Endothelial cell (in vitro differentiated cells): ENCODE measurements around the gene GRIP2. TPM values are rescaled to one million over a fixed set of nuclear protein-coding genes. Genes with fewer than 3 reads are reported as not detected.
"Not testable (repeated sequence)": the region's sequence is repeated elsewhere in the genome, so short reads cannot be mapped to it uniquely, and the experiment has no call there.

Experiments used
- DNase-seq: peaks from one replicate; pipeline ENCODE4 v3.0.0; 2021; ENCODE audit warnings: low spot score
- H3K27ac Mint-ChIP-seq: one replicate; pipeline ENCODE4 v1.8.0; 2021; ENCODE audit warnings: mixed read lengths, inconsistent platforms; ENCODE audit not compliant: unreplicated experiment
- H3K27me3 Mint-ChIP-seq: one replicate; pipeline ENCODE4 v1.8.0; 2021; ENCODE audit warnings: mild to moderate bottlenecking, moderate library complexity, mixed read lengths, inconsistent platforms; ENCODE audit not compliant: unreplicated experiment
- H3K36me3 Mint-ChIP-seq: one replicate; pipeline ENCODE4 v1.8.0; 2021; ENCODE audit warnings: mild to moderate bottlenecking, low read depth, mixed read lengths, inconsistent platforms; ENCODE audit not compliant: unreplicated experiment
- H3K4me1 Mint-ChIP-seq: one replicate; pipeline ENCODE4 v1.8.0; 2021; ENCODE audit warnings: mild to moderate bottlenecking, mixed read lengths, inconsistent platforms; ENCODE audit not compliant: unreplicated experiment
- H3K4me3 Mint-ChIP-seq: one replicate; pipeline ENCODE4 v1.8.0; 2021; ENCODE audit warnings: mild to moderate bottlenecking, mixed read lengths, inconsistent platforms; ENCODE audit not compliant: unreplicated experiment
- H3K9me3 Mint-ChIP-seq: one replicate; pipeline ENCODE4 v1.8.0; 2021; ENCODE audit warnings: mixed read lengths, inconsistent platforms; ENCODE audit not compliant: unreplicated experiment
- total RNA-seq: library from RNA; stranded (reverse); fragmentation: NEBNext Ultra II Directional; extraction: Animal tissue kit (Norgen Biotek cat#: 25700); gene quantifications from one replicate; pipeline ENCODE4 v1.2.1, GENCODE V29; 2021; ENCODE audit not compliant: unreplicated experiment
- TF ChIP-seq, protein P1 (sequence below): fragments of 200-600 bp; sonication (generic); IDR thresholded peaks from one replicate; pipeline ENCODE4 v1.5.0; 2021; ENCODE audit warnings: antibody characterized with exemption; ENCODE audit not compliant: unreplicated experiment

Gene GRIP2
- total RNA-seq, 1 donor from 2014 or later, result 6.6 TPM

DNA sequence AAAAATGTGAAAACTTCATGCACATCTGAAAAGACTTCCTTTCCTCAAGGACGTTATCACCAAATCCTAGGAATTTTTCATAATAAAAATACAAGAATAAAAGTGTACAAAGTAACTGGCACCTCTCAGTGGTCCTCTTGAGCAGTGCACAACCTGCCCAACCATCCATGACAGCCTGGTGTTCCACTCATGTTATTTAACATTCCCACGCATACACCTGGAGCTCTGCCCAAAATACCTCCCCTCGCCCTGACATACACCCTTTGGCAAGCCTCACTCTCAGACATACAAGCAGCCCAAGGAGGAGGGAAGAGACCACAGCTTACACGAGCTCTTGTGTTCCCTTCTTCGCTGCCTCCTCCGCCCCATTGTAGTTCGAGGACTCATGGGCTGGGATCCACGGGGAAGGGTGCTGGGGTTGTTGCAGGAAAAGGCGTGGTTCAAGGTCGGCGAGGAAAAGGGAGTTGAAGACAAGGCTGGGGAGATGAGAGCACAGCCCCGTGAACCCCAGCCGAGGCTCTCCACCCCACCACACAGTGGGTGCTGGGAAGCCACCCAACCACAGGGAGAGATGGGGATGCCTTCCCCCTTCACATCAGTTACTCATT is 23.3 kb downstream of the GRIP2 start:
- no peak overlapping the region for H3K27ac Mint-ChIP-seq
- TF ChIP-seq, protein P1, sequence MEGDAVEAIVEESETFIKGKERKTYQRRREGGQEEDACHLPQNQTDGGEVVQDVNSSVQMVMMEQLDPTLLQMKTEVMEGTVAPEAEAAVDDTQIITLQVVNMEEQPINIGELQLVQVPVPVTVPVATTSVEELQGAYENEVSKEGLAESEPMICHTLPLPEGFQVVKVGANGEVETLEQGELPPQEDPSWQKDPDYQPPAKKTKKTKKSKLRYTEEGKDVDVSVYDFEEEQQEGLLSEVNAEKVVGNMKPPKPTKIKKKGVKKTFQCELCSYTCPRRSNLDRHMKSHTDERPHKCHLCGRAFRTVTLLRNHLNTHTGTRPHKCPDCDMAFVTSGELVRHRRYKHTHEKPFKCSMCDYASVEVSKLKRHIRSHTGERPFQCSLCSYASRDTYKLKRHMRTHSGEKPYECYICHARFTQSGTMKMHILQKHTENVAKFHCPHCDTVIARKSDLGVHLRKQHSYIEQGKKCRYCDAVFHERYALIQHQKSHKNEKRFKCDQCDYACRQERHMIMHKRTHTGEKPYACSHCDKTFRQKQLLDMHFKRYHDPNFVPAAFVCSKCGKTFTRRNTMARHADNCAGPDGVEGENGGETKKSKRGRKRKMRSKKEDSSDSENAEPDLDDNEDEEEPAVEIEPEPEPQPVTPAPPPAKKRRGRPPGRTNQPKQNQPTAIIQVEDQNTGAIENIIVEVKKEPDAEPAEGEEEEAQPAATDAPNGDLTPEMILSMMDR, result no peak
- no peaks in the 10 kb centered on the region for H3K9me3 Mint-ChIP-seq
- H3K4me1 Mint-ChIP-seq, result no peaks in the 10 kb centered on the region
- H3K4me3 Mint-ChIP-seq, result no peak overlapping the region
- no peak for DNase-seq
- H3K36me3 Mint-ChIP-seq, result no peaks in the 10 kb centered on the region
- peaks cover 8% of the 10 kb centered on the region for H3K27me3 Mint-ChIP-seq

DNA sequence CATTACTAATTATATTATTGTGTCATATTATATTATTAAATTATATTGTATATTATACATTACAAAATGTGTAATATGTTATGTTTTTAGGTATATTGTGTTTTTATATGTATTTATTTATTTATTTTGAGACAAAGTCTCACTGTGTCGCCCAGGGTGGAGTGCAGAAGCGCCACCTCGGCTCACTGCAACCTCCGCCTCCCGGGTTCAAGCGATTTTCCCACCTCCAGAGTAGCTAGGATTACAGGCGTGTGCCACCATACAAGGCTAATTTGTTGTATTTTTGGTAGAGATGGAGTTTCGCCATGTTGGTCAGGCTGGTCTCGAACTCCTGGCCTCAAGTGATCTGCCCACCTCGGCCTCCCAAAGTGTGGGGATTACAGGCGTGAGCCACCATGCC is 24.6 kb downstream of the GRIP2 start:
- not testable (repeated sequence) for H3K27me3 Mint-ChIP-seq, H3K27ac Mint-ChIP-seq, H3K9me3 Mint-ChIP-seq, H3K4me3 Mint-ChIP-seq, DNase-seq, H3K4me1 Mint-ChIP-seq, H3K36me3 Mint-ChIP-seq

DNA sequence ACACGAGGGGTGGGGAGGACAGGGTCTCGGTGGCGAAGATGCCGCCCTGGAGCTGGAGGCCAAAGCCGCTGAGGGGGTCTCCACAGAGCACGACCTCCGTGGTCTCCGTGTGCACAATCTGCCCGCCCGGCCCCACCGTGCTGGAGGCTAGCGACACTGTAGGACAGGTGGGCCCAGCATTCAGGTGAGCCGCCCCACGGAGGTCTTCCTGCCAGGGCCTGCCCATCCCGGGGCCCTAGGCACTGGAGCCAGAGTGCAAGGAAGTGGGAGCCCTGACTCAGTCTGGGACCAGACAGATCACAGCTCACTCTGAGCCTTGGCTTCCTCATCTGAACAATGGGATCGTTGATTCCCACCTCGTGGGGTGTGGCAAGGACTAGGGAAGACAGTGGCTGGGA is 25.8 kb downstream of the GRIP2 start:
- Mint-ChIP-seq H3K4me1 (no peaks in the 10 kb centered on the region), H3K9me3 (no peaks in the 10 kb centered on the region), H3K27ac (no peak overlapping the region), H3K4me3 (no peak overlapping the region), H3K27me3 (peaks cover 6% of the 10 kb centered on the region), H3K36me3 (no peaks in the 10 kb centered on the region)
- no peak for DNase-seq
- TF ChIP-seq, protein P1, result no peak

DNA sequence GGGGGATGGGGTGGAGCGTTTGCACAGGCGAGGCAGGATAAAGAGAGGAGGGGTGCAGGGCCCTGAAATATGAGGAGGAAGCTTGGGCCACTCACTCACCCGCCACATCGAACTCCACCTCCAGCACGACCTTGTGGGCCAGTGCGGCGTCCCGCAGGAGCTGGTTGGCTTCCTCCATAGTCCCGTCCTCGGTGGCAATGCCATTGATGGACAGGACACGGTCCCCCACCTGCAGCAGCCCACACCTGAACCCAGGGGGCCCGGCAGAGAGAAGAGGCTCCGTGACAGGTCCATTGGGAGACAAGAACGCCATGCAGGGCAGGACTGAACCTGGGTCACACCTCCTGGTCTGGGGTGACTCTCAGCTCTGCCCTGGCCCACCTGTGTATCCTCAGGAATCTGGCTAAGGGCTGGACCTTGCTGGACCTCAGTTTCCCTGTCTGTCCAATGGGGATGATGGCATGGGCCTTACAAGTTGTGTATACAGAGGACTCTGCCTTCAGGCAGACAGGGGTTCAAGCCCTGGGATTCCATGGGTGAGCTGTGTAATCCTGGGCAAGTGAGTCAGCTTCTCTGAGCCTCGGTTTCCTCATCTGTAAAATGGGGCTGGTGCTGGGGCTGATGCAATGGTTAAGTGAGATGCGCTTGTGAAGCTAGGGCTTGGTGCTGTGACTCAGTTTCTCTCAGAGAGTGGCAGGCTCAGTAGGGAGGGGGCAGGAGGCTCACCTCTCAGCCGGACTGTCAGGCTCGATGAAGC is 26.4 kb downstream of the GRIP2 start:
- TF ChIP-seq, protein P1, result no peak
- no peak for DNase-seq
- no peaks in the 10 kb centered on the region for H3K9me3 Mint-ChIP-seq
- no peaks in the 10 kb centered on the region for H3K36me3 Mint-ChIP-seq
- no peak overlapping the region for H3K27ac Mint-ChIP-seq
- no peaks in the 10 kb centered on the region for H3K4me1 Mint-ChIP-seq
- no peak overlapping the region for H3K4me3 Mint-ChIP-seq
- H3K27me3 Mint-ChIP-seq, result peaks cover 6% of the 10 kb centered on the region

DNA sequence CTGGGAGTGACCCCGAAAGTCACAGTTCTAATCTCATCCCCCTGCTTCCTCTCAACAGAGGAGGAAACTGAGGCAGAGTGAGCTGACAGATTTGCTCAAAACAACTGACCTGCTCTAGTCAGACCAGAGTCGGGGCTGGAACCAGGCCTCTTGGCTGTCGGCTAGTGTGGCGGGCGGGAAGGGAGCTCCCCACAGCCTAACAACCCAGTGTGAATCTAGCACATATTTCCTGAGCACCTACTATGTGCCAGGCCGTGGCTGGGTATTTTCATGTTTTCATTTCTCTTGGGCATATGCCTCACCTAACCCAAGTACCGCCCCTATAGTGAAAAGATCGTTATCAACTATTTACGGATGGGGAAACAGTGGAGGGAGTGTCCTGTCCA is 27.2 kb downstream of the GRIP2 start:
- H3K4me3 Mint-ChIP-seq, result no peak overlapping the region
- no peaks in the 10 kb centered on the region for H3K36me3 Mint-ChIP-seq
- no peaks in the 10 kb centered on the region for H3K4me1 Mint-ChIP-seq
- no peak overlapping the region for H3K27ac Mint-ChIP-seq
- DNase-seq, result no peak
- no peaks in the 10 kb centered on the region for H3K9me3 Mint-ChIP-seq
- TF ChIP-seq, protein P1, result no peak
- H3K27me3 Mint-ChIP-seq, result peaks cover 6% of the 10 kb centered on the region
